ENCODE results near the gene CTNND2.

The CTNND2 gene

GRCh38 chr5:11822598-11822997 lies 81.6 kb downstream of the CTNND2 start:
- Histone ChIP-seq H2AFZ (ENCODE audit: low read length, unreplicated experiment) (no peak overlapping the region), H3K79me2 (ENCODE audit: control insufficient read depth, insufficient read depth, low read length, unreplicated experiment) (no peaks in the 10 kb centered on the region)

GRCh38 chr5:11815916-11816315 lies 88.3 kb downstream of the CTNND2 start:
- Histone ChIP-seq H3K27me3 (ENCODE audit: insufficient read depth, low read length) (no peaks in the 10 kb centered on the region), H3K36me3 (ENCODE audit: insufficient read depth, low read length) (no peaks in the 10 kb centered on the region), H3K79me2 (ENCODE audit: control insufficient read depth, insufficient read depth, low read length, unreplicated experiment) (no peaks in the 10 kb centered on the region), H3K4me1 (ENCODE audit: control insufficient read depth, insufficient read depth, low read length, unreplicated experiment) (no peaks in the 10 kb centered on the region), H3K27ac (ENCODE audit: low read depth, low read length) (no peak overlapping the region), H2AFZ (ENCODE audit: low read length, unreplicated experiment) (no peak overlapping the region), H3K4me3 (ENCODE audit: low read depth, low read length) (no peak overlapping the region)

More at GRCh38 chr5:11822598-11822997, 81.6 kb downstream of the CTNND2 start:
- H3K36me3 ChIP-seq (ENCODE audit: insufficient read depth, low read length): no peaks in the 10 kb centered on the region
- no peaks in the 10 kb centered on the region for H3K4me1 ChIP-seq (ENCODE audit: control insufficient read depth, insufficient read depth, low read length, unreplicated experiment)
- no peak overlapping the region for H3K27ac ChIP-seq (ENCODE audit: low read depth, low read length)
- H3K4me3 ChIP-seq (ENCODE audit: low read depth, low read length): no peak overlapping the region
- H3K27me3 ChIP-seq (ENCODE audit: insufficient read depth, low read length): no peaks in the 10 kb centered on the region

GRCh38 chr5:11815481-11815880 lies 88.8 kb downstream of the CTNND2 start:
- H2AFZ ChIP-seq (ENCODE audit: low read length, unreplicated experiment): no peak overlapping the region
- H3K79me2 ChIP-seq (ENCODE audit: control insufficient read depth, insufficient read depth, low read length, unreplicated experiment): no peaks in the 10 kb centered on the region
- no peaks in the 10 kb centered on the region for H3K36me3 ChIP-seq (ENCODE audit: insufficient read depth, low read length)
- no peak overlapping the region for H3K27ac ChIP-seq (ENCODE audit: low read depth, low read length)
- no peaks in the 10 kb centered on the region for H3K27me3 ChIP-seq (ENCODE audit: insufficient read depth, low read length)
- no peak overlapping the region for H3K4me3 ChIP-seq (ENCODE audit: low read depth, low read length)
- no peaks in the 10 kb centered on the region for H3K4me1 ChIP-seq (ENCODE audit: control insufficient read depth, insufficient read depth, low read length, unreplicated experiment)

- no peaks in the 10 kb centered on the region for H3K36me3 ChIP-seq (ENCODE audit: insufficient read depth, low read length)
- H3K27ac ChIP-seq (ENCODE audit: low read depth, low read length): no peak overlapping the region
- no peaks in the 10 kb centered on the region for H3K27me3 ChIP-seq (ENCODE audit: insufficient read depth, low read length)
- no peaks in the 10 kb centered on the region for H3K79me2 ChIP-seq (ENCODE audit: control insufficient read depth, insufficient read depth, low read length, unreplicated experiment)
- H3K4me1 ChIP-seq (ENCODE audit: control insufficient read depth, insufficient read depth, low read length, unreplicated experiment): no peaks in the 10 kb centered on the region
- no peak overlapping the region for H2AFZ ChIP-seq (ENCODE audit: low read length, unreplicated experiment)
- H3K4me3 ChIP-seq (ENCODE audit: low read depth, low read length): no peak overlapping the region
Measured at GRCh38 chr5:11814373-11814772, 89.9 kb downstream of the CTNND2 start.

- Histone ChIP-seq H3K27ac (ENCODE audit: low read depth, low read length) (no peak overlapping the region), H2AFZ (ENCODE audit: low read length, unreplicated experiment) (no peak overlapping the region), H3K27me3 (ENCODE audit: insufficient read depth, low read length) (no peaks in the 10 kb centered on the region), H3K79me2 (ENCODE audit: control insufficient read depth, insufficient read depth, low read length, unreplicated experiment) (no peaks in the 10 kb centered on the region), H3K4me1 (ENCODE audit: control insufficient read depth, insufficient read depth, low read length, unreplicated experiment) (no peaks in the 10 kb centered on the region), H3K36me3 (ENCODE audit: insufficient read depth, low read length) (no peaks in the 10 kb centered on the region), H3K4me3 (ENCODE audit: low read depth, low read length) (no peak overlapping the region)
Measured at GRCh38 chr5:11809407-11809806, 94.8 kb downstream of the CTNND2 start.

GRCh38 chr5:11803436-11803835 lies 100.8 kb downstream of the CTNND2 start:
- Histone ChIP-seq H3K4me3 (ENCODE audit: low read depth, low read length) (no peak overlapping the region), H2AFZ (ENCODE audit: low read length, unreplicated experiment) (no peak overlapping the region), H3K27me3 (ENCODE audit: insufficient read depth, low read length) (no peaks in the 10 kb centered on the region), H3K4me1 (ENCODE audit: control insufficient read depth, insufficient read depth, low read length, unreplicated experiment) (no peaks in the 10 kb centered on the region), H3K36me3 (ENCODE audit: insufficient read depth, low read length) (no peaks in the 10 kb centered on the region), H3K27ac (ENCODE audit: low read depth, low read length) (no peak overlapping the region), H3K79me2 (ENCODE audit: control insufficient read depth, insufficient read depth, low read length, unreplicated experiment) (no peaks in the 10 kb centered on the region)

GRCh38 chr5:11801061-11801460 lies 103.2 kb downstream of the CTNND2 start:
- no peak overlapping the region for H2AFZ ChIP-seq (ENCODE audit: low read length, unreplicated experiment)
- H3K27me3 ChIP-seq (ENCODE audit: insufficient read depth, low read length): no peaks in the 10 kb centered on the region
- no peak overlapping the region for H3K27ac ChIP-seq (ENCODE audit: low read depth, low read length)
- H3K36me3 ChIP-seq (ENCODE audit: insufficient read depth, low read length): no peaks in the 10 kb centered on the region
- no peak overlapping the region for H3K4me3 ChIP-seq (ENCODE audit: low read depth, low read length)
- no peaks in the 10 kb centered on the region for H3K79me2 ChIP-seq (ENCODE audit: control insufficient read depth, insufficient read depth, low read length, unreplicated experiment)
- H3K4me1 ChIP-seq (ENCODE audit: control insufficient read depth, insufficient read depth, low read length, unreplicated experiment): no peaks in the 10 kb centered on the region

- no peak overlapping the region for H3K27ac ChIP-seq (ENCODE audit: low read depth, low read length)
- H3K4me1 ChIP-seq (ENCODE audit: control insufficient read depth, insufficient read depth, low read length, unreplicated experiment): no peaks in the 10 kb centered on the region
- H3K79me2 ChIP-seq (ENCODE audit: control insufficient read depth, insufficient read depth, low read length, unreplicated experiment): no peaks in the 10 kb centered on the region
Measured at GRCh38 chr5:11797132-11797531, 107.1 kb downstream of the CTNND2 start.

GRCh38 chr5:11793396-11793795 lies 110.8 kb downstream of the CTNND2 start:
- Histone ChIP-seq H3K36me3 (ENCODE audit: insufficient read depth, low read length) (no peaks in the 10 kb centered on the region), H3K79me2 (ENCODE audit: control insufficient read depth, insufficient read depth, low read length, unreplicated experiment) (no peaks in the 10 kb centered on the region), H3K27me3 (ENCODE audit: insufficient read depth, low read length) (no peaks in the 10 kb centered on the region), H3K27ac (ENCODE audit: low read depth, low read length) (no peak overlapping the region), H3K4me1 (ENCODE audit: control insufficient read depth, insufficient read depth, low read length, unreplicated experiment) (no peaks in the 10 kb centered on the region), H3K4me3 (ENCODE audit: low read depth, low read length) (no peak overlapping the region), H2AFZ (ENCODE audit: low read length, unreplicated experiment) (no peak overlapping the region)

More at GRCh38 chr5:11797132-11797531, 107.1 kb downstream of the CTNND2 start:
- H3K36me3 ChIP-seq (ENCODE audit: insufficient read depth, low read length): no peaks in the 10 kb centered on the region
- no peaks in the 10 kb centered on the region for H3K27me3 ChIP-seq (ENCODE audit: insufficient read depth, low read length)
- H3K4me3 ChIP-seq (ENCODE audit: low read depth, low read length): no peak overlapping the region
- H2AFZ ChIP-seq (ENCODE audit: low read length, unreplicated experiment): no peak overlapping the region

GRCh38 chr5:11792621-11793020 lies 111.6 kb downstream of the CTNND2 start:
- Histone ChIP-seq H2AFZ (ENCODE audit: low read length, unreplicated experiment) (no peak overlapping the region), H3K27me3 (ENCODE audit: insufficient read depth, low read length) (no peaks in the 10 kb centered on the region), H3K27ac (ENCODE audit: low read depth, low read length) (no peak overlapping the region), H3K4me3 (ENCODE audit: low read depth, low read length) (no peak overlapping the region), H3K36me3 (ENCODE audit: insufficient read depth, low read length) (no peaks in the 10 kb centered on the region), H3K4me1 (ENCODE audit: control insufficient read depth, insufficient read depth, low read length, unreplicated experiment) (no peaks in the 10 kb centered on the region), H3K79me2 (ENCODE audit: control insufficient read depth, insufficient read depth, low read length, unreplicated experiment) (no peaks in the 10 kb centered on the region)

GRCh38 chr5:11791792-11792191 lies 112.5 kb downstream of the CTNND2 start:
- no peak overlapping the region for H3K27ac ChIP-seq (ENCODE audit: low read depth, low read length)
- no peaks in the 10 kb centered on the region for H3K79me2 ChIP-seq (ENCODE audit: control insufficient read depth, insufficient read depth, low read length, unreplicated experiment)
- H3K36me3 ChIP-seq (ENCODE audit: insufficient read depth, low read length): no peaks in the 10 kb centered on the region
- H2AFZ ChIP-seq (ENCODE audit: low read length, unreplicated experiment): no peak overlapping the region
- no peaks in the 10 kb centered on the region for H3K27me3 ChIP-seq (ENCODE audit: insufficient read depth, low read length)
- no peak overlapping the region for H3K4me3 ChIP-seq (ENCODE audit: low read depth, low read length)
- H3K4me1 ChIP-seq (ENCODE audit: control insufficient read depth, insufficient read depth, low read length, unreplicated experiment): no peaks in the 10 kb centered on the region
